Thoracic aorta (tissue), 2 donors: Measurements from ENCODE around the gene MPV17L2. TPM values are rescaled to one million over a fixed set of nuclear protein-coding genes. Genes with fewer than 3 reads are reported as not detected.

Experiments
- ATAC-seq: fragments of 150-250 bp; one replicate; pipeline ENCODE4 v1.8.0; 2017; ENCODE audit warnings: low read depth; ENCODE audit not compliant: insufficient number of reproducible peaks, low FRiP score
- DNase-seq: peaks from one replicate; pipeline ENCODE4 v3.0.0-alpha.2; 2020; ENCODE audit warnings: low spot score
- H3K27ac ChIP-seq, 2 donors: fragments of 200-600 bp; sonication (generic); 1 replicate in 1 of 2; 2 replicates in 1 of 2; pipeline ENCODE4 v1.5.1; 2016; ENCODE audit warnings: mild to moderate bottlenecking in 2 of 2, moderate library complexity in 2 of 2
- H3K27me3 ChIP-seq: fragments of 200-600 bp; sonication (generic); replicated peaks from 2 replicates; pipeline ENCODE4 v1.6.0; 2016; ENCODE audit warnings: mild to moderate bottlenecking; ENCODE audit not compliant: insufficient read depth
- H3K36me3 ChIP-seq: fragments of 200-600 bp; sonication (generic); one replicate; pipeline ENCODE4 v1.5.1; 2016
- H3K4me1 ChIP-seq, 2 donors: fragments of 200-600 bp; sonication (generic); 1 replicate in 1 of 2; 2 replicates in 1 of 2; pipeline versions ENCODE4 v1.5.1 to v1.6.0; 2016; ENCODE audit warnings: low read depth in 2 of 2, mild to moderate bottlenecking in 1 of 2; ENCODE audit not compliant: control insufficient read depth in 1 of 2
- H3K4me3 ChIP-seq: fragments of 200-600 bp; sonication (generic); 2 replicates; pipeline ENCODE4 v1.5.1; 2016; ENCODE audit warnings: mild to moderate bottlenecking
- H3K9me3 ChIP-seq: fragments of 200-600 bp; sonication (generic); 2 replicates; pipeline ENCODE4 v1.5.1; 2016
- total RNA-seq, 2 donors: library from RNA; depleted of rRNA; stranded (reverse); fragments of >200 nt; gene quantifications; one replicate each; pipeline versions ENCODE4 v1.1.0 to v1.2.3, GENCODE V29; 2016
- TF ChIP-seq, protein P1 (sequence below): fragments of 200-600 bp; sonication (generic); IDR thresholded peaks from one replicate; pipeline ENCODE4 v1.5.1; 2019; ENCODE audit warnings: antibody characterized with exemption

Gene MPV17L2
- total RNA-seq, 2 donors from 2014 or later: 10.6 to 16.1 TPM

DNA sequence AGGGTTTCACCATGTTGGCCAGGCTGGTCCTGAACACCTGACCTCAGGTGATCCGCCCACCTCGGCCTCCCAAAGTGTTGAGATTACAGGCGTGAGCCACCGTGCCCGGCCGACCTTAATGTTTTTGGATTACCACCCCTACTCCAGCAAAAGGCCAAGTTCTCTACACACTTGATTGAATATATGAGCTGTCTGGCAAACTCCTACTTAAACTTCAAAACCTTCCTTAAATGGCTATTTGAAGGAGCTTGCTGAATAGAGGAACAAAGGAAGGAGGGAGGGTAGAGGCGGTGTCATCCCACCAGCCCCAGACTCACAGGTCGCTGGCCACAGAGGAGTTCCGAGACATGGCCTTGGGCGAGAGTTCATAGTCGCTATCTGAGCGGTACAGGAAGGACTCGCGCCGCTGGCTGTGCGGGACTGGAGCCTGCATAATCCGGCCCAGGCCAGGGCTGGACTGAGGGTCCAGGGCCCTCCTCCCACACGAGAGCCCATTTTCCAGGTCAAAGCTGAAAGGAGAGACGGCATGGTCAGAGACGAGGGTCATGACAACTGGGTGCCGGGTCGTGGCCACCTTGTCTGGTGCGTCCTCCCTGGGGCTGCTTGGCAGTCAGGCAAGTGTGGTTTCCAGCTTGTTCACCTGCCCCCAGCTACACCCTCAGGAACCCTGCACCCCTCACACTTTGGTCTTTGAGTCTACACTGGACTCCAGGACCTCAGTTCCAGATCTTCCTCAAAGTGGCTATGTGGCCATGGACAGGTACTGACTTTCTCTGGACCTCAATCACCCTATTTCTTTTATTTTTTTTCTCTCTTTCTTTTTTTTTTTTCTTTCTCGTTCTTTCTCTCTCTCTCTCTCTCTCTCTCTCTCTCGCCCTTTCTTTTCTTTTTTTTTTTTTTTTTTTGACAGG, 29.1 kb downstream of the MPV17L2 start:
- Histone ChIP-seq H3K9me3 (no peaks in the 10 kb centered on the region), H3K27ac (no peak overlapping the region), H3K27me3 (peaks cover 15% of the 10 kb centered on the region), H3K36me3 (no peaks in the 10 kb centered on the region), H3K4me3 (no peak overlapping the region), H3K4me1 (peaks cover 9 to 23% of the 10 kb centered on the region in 2 donors)
- DNase-seq: no peak
- TF ChIP-seq, protein P1, sequence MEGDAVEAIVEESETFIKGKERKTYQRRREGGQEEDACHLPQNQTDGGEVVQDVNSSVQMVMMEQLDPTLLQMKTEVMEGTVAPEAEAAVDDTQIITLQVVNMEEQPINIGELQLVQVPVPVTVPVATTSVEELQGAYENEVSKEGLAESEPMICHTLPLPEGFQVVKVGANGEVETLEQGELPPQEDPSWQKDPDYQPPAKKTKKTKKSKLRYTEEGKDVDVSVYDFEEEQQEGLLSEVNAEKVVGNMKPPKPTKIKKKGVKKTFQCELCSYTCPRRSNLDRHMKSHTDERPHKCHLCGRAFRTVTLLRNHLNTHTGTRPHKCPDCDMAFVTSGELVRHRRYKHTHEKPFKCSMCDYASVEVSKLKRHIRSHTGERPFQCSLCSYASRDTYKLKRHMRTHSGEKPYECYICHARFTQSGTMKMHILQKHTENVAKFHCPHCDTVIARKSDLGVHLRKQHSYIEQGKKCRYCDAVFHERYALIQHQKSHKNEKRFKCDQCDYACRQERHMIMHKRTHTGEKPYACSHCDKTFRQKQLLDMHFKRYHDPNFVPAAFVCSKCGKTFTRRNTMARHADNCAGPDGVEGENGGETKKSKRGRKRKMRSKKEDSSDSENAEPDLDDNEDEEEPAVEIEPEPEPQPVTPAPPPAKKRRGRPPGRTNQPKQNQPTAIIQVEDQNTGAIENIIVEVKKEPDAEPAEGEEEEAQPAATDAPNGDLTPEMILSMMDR: no peak
- ATAC-seq: no peak

DNA sequence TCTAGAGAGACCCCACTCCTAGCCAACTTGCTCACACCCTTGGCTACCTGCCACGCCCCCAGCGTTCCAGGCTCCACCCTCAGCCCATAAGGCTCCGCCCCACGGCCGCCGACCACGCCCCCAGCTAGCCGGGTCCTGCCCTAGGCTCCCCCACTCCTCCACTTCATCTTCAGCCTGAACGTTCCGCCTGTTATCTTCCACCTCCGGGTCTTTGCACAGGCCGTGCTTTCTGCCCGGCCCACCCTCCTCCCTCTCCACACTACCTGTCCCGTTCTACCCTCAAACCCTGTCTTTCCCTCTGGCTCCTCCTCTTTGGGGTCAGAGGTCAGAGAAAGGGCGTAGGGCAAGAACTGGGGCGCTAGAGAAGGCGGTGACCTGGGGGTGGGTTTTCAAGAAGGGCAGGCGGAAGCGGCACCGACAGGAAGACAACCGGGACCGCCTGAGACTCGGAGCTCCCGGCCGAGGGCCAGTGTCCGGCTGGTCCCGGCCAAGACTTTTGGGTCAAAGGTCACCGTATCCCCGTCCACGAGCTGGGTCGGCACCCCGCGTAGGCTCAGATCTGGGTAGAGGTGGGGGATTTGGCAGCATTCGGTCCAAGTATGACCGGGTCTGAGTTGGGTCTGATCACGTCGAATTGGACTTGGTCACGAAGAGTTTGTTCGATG, 31.0 kb downstream of the MPV17L2 start:
- H3K27ac ChIP-seq: no peak overlapping the region
- no peaks in the 10 kb centered on the region for H3K36me3 ChIP-seq
- no peaks in the 10 kb centered on the region for H3K9me3 ChIP-seq
- H3K27me3 ChIP-seq: peaks cover 19% of the 10 kb centered on the region
- H3K4me3 ChIP-seq: peak overlapping the region; percentile 70
- H3K4me1 ChIP-seq: peaks cover 9 to 28% of the 10 kb centered on the region in 2 donors
- ATAC-seq (no peak), DNase-seq (no peak)
- TF ChIP-seq, protein P1: no peak

DNA sequence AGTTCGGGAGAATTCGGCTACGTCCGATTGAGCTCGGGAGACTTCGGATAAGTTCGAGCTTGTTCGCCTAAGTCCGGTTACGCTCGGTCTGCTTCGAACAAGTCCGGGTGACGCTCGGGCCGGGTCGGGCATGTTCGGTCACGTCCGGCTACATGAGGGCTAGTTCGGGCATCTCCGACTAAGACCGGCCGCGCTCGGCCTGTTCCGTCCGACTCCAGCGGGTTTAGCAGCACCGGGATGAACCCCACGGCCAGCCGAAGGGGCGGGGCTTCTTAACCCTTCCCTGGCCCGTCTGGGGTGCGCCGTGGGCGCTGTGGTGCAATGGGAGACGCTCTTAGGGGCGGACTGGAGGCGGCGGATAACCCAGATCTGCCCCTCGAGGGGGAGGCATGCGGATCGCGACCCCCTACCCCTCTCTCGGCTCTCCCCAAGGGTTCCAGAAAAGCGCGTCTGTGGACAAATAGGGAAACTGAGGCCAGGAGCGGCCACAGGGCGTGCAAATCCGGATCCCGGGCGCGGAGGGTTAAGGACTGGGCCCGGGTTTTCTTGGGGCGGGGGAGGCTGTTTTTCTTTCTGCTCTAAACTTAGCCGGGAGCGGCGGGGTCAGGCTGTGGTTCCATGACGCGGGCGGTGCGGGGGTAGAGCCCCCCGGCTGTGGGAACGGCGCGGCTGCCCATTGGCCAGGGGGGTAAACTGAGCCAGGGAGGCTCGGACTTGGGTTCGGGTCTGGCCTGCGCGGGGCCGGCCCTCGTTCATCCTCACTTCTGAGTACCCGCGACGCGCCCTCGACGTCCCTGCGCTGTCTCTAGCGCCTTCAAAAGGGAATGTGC, 31.7 kb downstream of the MPV17L2 start:
- TF ChIP-seq, protein P1: no peak

DNA sequence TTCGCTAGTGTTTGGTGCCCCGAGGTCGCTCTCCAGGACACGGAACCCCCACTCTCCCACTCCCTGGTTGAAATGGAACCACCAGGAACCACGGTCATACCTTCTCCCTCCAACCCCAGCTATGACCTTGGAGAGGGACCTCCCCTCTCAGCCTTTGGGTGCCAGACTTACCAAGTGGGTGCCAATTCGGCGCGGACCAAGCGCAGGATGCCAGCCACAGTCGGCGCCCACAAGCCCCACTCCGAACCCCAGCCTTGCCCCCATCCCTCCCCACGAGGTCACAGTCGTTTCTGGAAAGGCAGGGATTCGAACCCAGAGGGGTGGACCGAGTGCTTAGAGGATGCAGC, 32.3 kb downstream of the MPV17L2 start:
- Histone ChIP-seq H3K27me3 (peaks cover 19% of the 10 kb centered on the region), H3K4me3 (no peak overlapping the region), H3K9me3 (no peaks in the 10 kb centered on the region), H3K27ac (no peak overlapping the region), H3K36me3 (no peaks in the 10 kb centered on the region), H3K4me1 (peaks cover 9 to 28% of the 10 kb centered on the region in 2 donors)
- DNase-seq: no peak
- no peak for ATAC-seq
- TF ChIP-seq, protein P1: no peak

More for the DNA sequence above, 31.7 kb downstream of the MPV17L2 start:
- peak; percentile 96 for ATAC-seq
- Histone ChIP-seq H3K27me3 (peaks cover 19% of the 10 kb centered on the region), H3K4me1 (peaks cover 9 to 28% of the 10 kb centered on the region in 2 donors), H3K9me3 (no peaks in the 10 kb centered on the region), H3K4me3 (peak overlapping the region; percentile 70), H3K36me3 (no peaks in the 10 kb centered on the region), H3K27ac (no peak overlapping the region)
- DNase-seq: peak; percentile 95
